OCI-LY1 (cell line): ENCODE data around the gene MOK.

Experiments used
- H2AFZ ChIP-seq: fragments of 200-600 bp; sonication (generic), shearing (Covaris generic); 2 replicates; pipeline ENCODE4 v1.6.0; 2014; ENCODE audit warnings: antibody characterized with exemption, mild to moderate bottlenecking, low read length
- H3F3A ChIP-seq: fragments of 200-600 bp; sonication (generic), shearing (Covaris generic); 2 replicates; pipeline ENCODE4 v1.6.0; 2014; ENCODE audit warnings: mild to moderate bottlenecking, antibody characterized with exemption, low read length, moderate library complexity; ENCODE audit not compliant: insufficient read depth
- H3K27ac ChIP-seq: fragments of 200-600 bp; sonication (generic); 2 replicates; pipeline ENCODE4 v1.5.1; 2014; ENCODE audit warnings: low read length, mixed run types, mild to moderate bottlenecking, low read depth; ENCODE audit not compliant: poor library complexity, severe bottlenecking
- H3K27me3 ChIP-seq: fragments of 200-600 bp; sonication (generic); 2 replicates; pipeline ENCODE4 v1.6.0; 2014; ENCODE audit warnings: antibody characterized with exemption, mild to moderate bottlenecking, low read length, moderate library complexity; ENCODE audit not compliant: insufficient read depth
- H3K36me3 ChIP-seq: fragments of 200-600 bp; sonication (generic); 2 replicates; pipeline ENCODE4 v1.6.1; 2014; ENCODE audit warnings: mild to moderate bottlenecking, antibody characterized with exemption, low read length, moderate library complexity, mixed read lengths; ENCODE audit not compliant: insufficient read depth
- H3K4me1 ChIP-seq: fragments of 200-600 bp; sonication (generic); 2 replicates; pipeline ENCODE4 v1.5.1; 2014; ENCODE audit warnings: mild to moderate bottlenecking, low read length, moderate library complexity; ENCODE audit not compliant: insufficient read depth, severe bottlenecking
- H3K4me2 ChIP-seq: fragments of 200-600 bp; sonication (generic), shearing (Covaris generic); 2 replicates; pipeline ENCODE4 v1.6.1; 2014; ENCODE audit warnings: low read length
- H3K4me3 ChIP-seq: fragments of 200-600 bp; sonication (generic); 2 replicates; pipeline ENCODE4 v1.5.1; 2014; ENCODE audit warnings: low read length, low read depth, mild to moderate bottlenecking, mixed read lengths; ENCODE audit not compliant: poor library complexity, severe bottlenecking
- H3K79me2 ChIP-seq: fragments of 200-600 bp; shearing (Covaris generic); 2 replicates; pipeline ENCODE4 v1.6.1; 2016; ENCODE audit warnings: mixed run types, low read length, mixed read lengths; ENCODE audit not compliant: insufficient read depth
- H3K9ac ChIP-seq: fragments of 200-600 bp; sonication (generic), shearing (Covaris generic); 2 replicates; pipeline ENCODE4 v1.6.1; 2014; ENCODE audit warnings: mild to moderate bottlenecking, low read length, mixed read lengths
- H3K9me2 ChIP-seq: fragments of 200-600 bp; sonication (generic), shearing (Covaris generic); 2 replicates; pipeline ENCODE4 v1.6.1; 2014; ENCODE audit warnings: low read depth, mild to moderate bottlenecking, low read length, mixed read lengths
- H3K9me3 ChIP-seq: fragments of 200-600 bp; shearing (Covaris generic); 2 replicates; pipeline ENCODE4 v1.6.1; 2014; ENCODE audit warnings: low read length, mixed read lengths
- H4K20me1 ChIP-seq: fragments of 200-600 bp; sonication (generic), shearing (Covaris generic); 2 replicates; pipeline ENCODE4 v1.6.0; 2016; ENCODE audit warnings: mild to moderate bottlenecking, low read length; ENCODE audit not compliant: insufficient read depth
- EZH2 ChIP-seq: fragments of 200-600 bp; sonication (generic), shearing (Covaris generic); IDR thresholded peaks from 2 replicates; pipeline ENCODE4 v1.8.0; 2017; ENCODE audit warnings: borderline replicate concordance, mixed run types, mild to moderate bottlenecking, antibody characterized with exemption, low read length, moderate library complexity, mixed read lengths
- TF ChIP-seq, protein P1 (sequence below): fragments of 200-600 bp; sonication (generic), shearing (Covaris generic); IDR thresholded peaks from 2 replicates; pipeline ENCODE4 v1.5.1; 2017; ENCODE audit warnings: mild to moderate bottlenecking, antibody characterized with exemption, low read length, moderate library complexity, mixed read lengths

MOK gene

DNA sequence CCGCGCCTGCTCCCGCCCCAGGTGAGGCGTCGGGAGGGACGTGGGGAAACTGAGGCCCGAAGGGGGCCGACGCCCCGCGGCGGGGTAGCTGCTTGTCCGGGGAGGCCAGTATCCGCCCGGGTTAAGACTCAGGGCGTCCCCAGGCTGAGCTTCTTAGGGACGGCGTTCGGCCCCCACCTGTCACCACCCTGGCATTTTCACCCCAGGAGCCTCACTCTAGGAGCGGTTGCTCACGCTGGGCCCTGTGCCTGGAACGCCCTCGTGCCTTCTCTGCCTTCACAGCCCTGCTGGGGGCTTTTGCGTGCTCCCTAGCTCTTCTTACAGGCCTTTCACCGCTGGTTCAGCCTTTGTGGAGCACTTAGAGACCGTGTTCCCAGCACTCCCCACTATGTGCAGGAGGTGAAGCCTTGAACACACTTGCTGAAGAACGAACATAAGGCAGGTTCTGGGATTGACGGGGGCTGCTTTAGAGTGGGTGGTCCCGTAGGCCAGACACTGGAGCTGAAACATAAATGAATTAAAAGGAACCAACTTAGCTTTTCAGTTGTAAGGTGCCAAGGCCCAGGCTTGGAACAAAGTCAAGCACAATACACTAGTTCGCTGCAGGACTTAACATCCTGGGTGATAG, 15.2 kb upstream of the MOK start:
- Histone ChIP-seq H4K20me1 (no peaks in the 10 kb centered on the region), H3K27ac (peak overlapping the region; percentile 48), H3K4me3 (peak overlapping the region; percentile 70), H3K9ac (peak overlapping the region; percentile 64), H2AFZ (no peak overlapping the region), H3K27me3 (no peaks in the 10 kb centered on the region), H3K4me1 (peaks cover 44% of the 10 kb centered on the region), H3F3A (no peaks in the 10 kb centered on the region), H3K9me3 (no peaks in the 10 kb centered on the region), H3K36me3 (no peaks in the 10 kb centered on the region), H3K9me2 (no peaks in the 10 kb centered on the region), H3K4me2 (peak overlapping the region; percentile 70), H3K79me2 (no peaks in the 10 kb centered on the region)
- no peak for TF ChIP-seq EZH2
- TF ChIP-seq, protein P1, sequence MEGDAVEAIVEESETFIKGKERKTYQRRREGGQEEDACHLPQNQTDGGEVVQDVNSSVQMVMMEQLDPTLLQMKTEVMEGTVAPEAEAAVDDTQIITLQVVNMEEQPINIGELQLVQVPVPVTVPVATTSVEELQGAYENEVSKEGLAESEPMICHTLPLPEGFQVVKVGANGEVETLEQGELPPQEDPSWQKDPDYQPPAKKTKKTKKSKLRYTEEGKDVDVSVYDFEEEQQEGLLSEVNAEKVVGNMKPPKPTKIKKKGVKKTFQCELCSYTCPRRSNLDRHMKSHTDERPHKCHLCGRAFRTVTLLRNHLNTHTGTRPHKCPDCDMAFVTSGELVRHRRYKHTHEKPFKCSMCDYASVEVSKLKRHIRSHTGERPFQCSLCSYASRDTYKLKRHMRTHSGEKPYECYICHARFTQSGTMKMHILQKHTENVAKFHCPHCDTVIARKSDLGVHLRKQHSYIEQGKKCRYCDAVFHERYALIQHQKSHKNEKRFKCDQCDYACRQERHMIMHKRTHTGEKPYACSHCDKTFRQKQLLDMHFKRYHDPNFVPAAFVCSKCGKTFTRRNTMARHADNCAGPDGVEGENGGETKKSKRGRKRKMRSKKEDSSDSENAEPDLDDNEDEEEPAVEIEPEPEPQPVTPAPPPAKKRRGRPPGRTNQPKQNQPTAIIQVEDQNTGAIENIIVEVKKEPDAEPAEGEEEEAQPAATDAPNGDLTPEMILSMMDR = no peak

DNA sequence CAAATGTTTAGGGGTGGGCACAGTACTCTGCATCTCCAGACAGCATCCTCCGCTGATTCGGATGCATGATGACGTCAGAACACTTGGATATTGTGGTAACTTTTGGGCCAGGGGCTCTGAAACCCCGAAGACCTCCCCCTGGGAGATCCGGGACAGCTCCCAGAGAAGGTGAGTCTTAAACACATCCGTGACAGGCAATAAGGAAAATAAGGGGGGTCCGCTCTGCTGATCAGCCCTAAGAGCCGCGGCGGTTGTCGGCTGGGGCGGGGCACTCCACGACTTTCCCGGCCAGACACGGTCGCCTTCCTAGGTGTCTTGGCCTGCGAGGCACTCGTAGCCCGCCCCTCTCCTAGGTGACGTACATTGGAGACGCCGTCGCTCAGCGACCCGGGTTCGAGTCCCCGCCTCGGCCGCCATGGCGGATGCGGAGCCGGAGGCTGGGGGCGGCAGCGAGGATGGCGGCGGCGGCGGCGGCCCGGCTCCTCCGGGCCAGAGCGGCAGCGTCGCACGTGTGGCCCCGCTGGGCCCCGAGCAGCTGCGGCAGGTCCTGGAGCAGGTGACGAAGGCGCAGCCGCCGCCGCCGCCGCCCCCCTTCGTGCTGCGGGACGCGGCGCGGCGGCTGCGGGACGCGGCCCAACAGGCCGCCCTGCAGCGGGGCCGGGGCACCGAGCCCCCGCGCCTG, 14.5 kb upstream of the MOK start, which contains the start of gene ZNF839:
Gene ZNF839 (plus strand): TSS at position 396 of the 682 bp plus-strand sequence. CDS start 20 bp downstream, at position 416.
- Histone ChIP-seq H4K20me1 (no peaks in the 10 kb centered on the region), H3K27ac (peak within 1 kb of the TSS; percentile 88), H3K79me2 (no peaks in the 10 kb centered on the region), H3K4me1 (peaks cover 48% of the 10 kb centered on the region), H3K9me3 (no peaks in the 10 kb centered on the region), H3K9me2 (no peaks in the 10 kb centered on the region), H3K9ac (peak within 1 kb of the TSS; percentile 74), H3K27me3 (no peaks in the 10 kb centered on the region), H3K4me2 (peak within 1 kb of the TSS; percentile 82), H3K36me3 (no peaks in the 10 kb centered on the region), H3F3A (no peaks in the 10 kb centered on the region), H2AFZ (no peak within 1 kb of the TSS; the same call in 1 of the 2 replicates), H3K4me3 (peak within 1 kb of the TSS; percentile 70)
- TF ChIP-seq EZH2 = no peak
- TF ChIP-seq, protein P1 = no peak

DNA sequence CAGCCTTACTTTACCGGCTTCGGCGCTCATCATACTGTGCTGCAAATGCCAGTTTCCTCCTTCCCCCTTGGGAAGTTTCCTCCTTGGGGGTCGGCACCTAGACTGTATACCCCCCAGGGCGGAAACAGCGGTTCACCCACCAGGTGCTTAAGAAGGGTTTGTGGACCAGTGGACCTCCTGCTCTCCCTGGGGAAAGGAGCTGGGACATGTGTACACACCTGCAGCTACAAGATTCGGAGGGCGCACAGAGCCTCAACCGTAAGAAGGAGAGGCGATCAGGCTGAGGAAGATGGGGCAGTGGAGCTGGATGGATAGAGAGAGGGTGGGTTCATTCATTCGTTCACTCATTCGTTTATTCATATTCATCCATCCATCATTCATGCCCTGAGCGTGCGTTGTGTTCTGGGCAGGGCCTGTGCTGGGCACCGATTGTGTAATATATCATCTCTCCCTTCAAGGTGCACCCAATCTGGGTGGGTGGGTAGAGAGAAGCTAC, 13.9 kb upstream of the MOK start:
- Histone ChIP-seq H2AFZ (no peak overlapping the region; the same call in 1 of the 2 replicates), H3K4me2 (peak overlapping the region; percentile 82), H3K27ac (peak overlapping the region; percentile 88), H3F3A (no peaks in the 10 kb centered on the region), H3K9me2 (no peaks in the 10 kb centered on the region), H4K20me1 (no peaks in the 10 kb centered on the region), H3K27me3 (no peaks in the 10 kb centered on the region), H3K79me2 (no peaks in the 10 kb centered on the region), H3K4me1 (peaks cover 54% of the 10 kb centered on the region), H3K9me3 (no peaks in the 10 kb centered on the region), H3K4me3 (peak overlapping the region; percentile 70), H3K36me3 (no peaks in the 10 kb centered on the region), H3K9ac (peak overlapping the region; percentile 74)
- TF ChIP-seq, protein P1 = no peak
- no peak for TF ChIP-seq EZH2
